GM18499 (cell line): ENCODE results near the gene GPR157.
"Not testable (repeated sequence)": the region's sequence is repeated elsewhere in the genome, so short reads cannot be mapped to it uniquely, and the experiment has no call there.

Experiments used
- ATAC-seq: cut with Tn5 transposase; IDR thresholded peaks from one replicate; pipeline ENCODE4 v1.9.1; 2021; ENCODE audit warnings: moderate number of reproducible peaks; ENCODE audit not compliant: insufficient read depth, unreplicated experiment

The GPR157 gene, protein sequence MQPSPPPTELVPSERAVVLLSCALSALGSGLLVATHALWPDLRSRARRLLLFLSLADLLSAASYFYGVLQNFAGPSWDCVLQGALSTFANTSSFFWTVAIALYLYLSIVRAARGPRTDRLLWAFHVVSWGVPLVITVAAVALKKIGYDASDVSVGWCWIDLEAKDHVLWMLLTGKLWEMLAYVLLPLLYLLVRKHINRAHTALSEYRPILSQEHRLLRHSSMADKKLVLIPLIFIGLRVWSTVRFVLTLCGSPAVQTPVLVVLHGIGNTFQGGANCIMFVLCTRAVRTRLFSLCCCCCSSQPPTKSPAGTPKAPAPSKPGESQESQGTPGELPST

GRCh38 chr1:9128520-9129265, at the start of gene GPR157:
Gene GPR157, minus strand, starts transcription at chr1:9129102. Its CDS starts 75 bp downstream, at chr1:9129027.
- no peak for ATAC-seq

GRCh38 chr1:9174762-9175161, 45.9 kb upstream of the GPR157 start:
- ATAC-seq, result no peak

- ATAC-seq, result no peak
These were observed 45.3 kb upstream of the GPR157 start for GRCh38 chr1:9174243-9174642.

- ATAC-seq, result no peak
These were observed 40.8 kb upstream of the GPR157 start for GRCh38 chr1:9169601-9170137.

- no peak for ATAC-seq
These were observed 38.7 kb upstream of the GPR157 start for GRCh38 chr1:9167638-9168037.

DNA sequence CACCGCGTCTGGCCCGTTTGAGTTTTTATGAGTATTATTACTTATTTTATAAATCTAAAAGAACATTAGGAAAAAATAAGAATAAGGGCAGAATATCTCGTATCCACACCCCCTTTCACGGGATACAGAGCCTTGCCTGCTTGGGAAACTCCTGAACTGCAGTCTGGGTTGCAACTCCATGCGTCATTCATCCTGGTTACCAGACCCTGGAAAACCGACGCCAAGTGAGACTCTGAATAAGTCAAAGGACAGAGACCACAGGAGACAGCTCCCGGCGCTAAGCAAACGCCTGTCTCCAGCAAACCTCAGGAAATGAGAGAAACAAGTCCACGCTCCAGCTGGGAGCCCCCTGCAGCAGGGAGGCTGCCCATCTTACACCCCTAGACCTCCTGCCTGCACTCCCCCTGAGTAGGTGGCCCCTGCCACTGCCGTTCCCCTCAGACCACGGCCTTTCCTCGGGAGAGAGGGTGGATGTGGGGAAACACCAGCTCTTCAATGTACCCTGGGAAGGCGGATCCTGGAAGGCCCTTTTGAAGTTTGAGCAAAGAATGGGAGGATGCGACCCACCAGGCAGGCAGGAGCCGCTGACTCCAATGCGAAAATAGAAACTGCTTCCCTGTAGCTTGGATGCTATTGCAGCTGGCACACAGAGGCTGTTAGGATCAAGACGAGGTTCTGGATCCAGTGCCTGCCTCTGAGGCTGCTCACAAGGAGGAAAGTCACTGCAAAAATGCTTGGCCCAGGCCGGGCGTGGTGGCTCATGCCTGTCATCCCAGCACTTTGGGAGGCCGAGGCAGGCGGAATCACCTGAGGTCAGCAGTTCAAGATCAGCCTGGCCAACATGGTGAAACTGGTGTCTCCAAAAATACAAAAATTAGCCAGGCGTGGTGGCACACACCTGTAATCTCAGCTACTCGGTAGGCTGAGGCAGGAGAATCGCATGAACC, 37.7 kb upstream of the GPR157 start:
- no peak for ATAC-seq

DNA sequence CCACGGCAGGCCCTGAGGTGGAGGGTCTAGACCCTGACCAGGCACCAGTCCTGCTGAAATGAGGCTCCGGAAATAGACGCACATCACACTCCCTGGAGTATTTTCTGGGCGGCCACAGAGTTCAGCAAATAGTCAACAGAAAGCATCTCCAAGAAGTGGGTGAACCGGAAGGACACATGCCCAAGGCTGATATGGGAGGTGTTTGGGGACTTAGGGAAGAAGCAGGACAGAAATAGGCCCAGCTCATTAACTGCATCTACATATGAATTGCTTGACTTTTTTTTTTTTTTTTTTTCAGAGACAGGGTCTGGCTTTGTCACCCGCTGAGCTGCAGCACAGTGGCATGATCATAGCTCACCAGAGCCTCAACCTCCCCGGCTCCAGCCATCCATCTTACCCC, 36.5 kb upstream of the GPR157 start:
- ATAC-seq, result no peak

DNA sequence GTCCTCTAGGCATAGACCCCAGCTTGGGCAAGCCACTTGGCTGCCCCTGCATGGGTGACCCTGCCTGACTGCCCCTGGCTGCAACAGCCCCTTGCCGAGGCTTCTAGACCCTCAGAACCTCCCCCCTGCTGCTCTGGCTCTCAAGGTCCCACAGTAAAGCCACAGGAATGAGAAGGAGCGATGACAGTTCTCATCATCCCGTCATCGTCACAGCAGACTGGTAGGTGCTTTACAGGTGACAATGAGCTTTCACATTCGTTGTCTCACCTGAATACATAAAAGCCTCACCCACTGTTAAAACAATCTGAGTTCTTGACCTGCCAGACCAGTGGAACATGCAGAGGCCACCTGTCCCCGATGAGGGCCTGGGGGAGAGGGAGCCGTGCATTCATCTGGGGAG, 36.0 kb upstream of the GPR157 start:
- ATAC-seq, result no peak

- no peak for ATAC-seq
These were observed 35.6 kb upstream of the GPR157 start for GRCh38 chr1:9164532-9164900.

GRCh38 chr1:9161963-9162362, 33.1 kb upstream of the GPR157 start:
- ATAC-seq, result no peak

DNA sequence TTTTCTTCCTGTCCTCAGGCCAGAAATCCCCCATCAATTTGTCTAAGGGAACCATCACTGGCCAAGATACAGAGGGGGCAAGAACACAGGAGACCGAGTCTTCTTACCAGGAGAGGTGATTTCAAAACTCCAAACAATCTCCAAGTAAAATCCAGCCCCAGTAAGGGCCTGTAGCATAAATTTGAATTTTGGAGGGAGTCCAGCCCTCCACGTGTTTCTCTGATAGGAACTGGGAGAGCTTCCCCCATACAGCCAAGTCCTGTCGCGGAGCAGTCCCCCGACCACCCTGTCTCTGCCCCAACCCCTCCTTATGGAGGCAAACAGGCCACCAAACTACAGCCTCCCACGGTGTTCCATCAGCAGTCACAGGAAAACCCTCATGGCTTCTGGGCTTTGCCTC, 32.4 kb upstream of the GPR157 start:
- no peak for ATAC-seq

- ATAC-seq, result no peak
These were observed 31.3 kb upstream of the GPR157 start for GRCh38 chr1:9160079-9160717.

GRCh38 chr1:9155879-9156278, 27.0 kb upstream of the GPR157 start:
- no peak for ATAC-seq

GRCh38 chr1:9155405-9155804, 26.5 kb upstream of the GPR157 start:
- not testable (repeated sequence) for ATAC-seq

GRCh38 chr1:9153152-9153551, 24.2 kb upstream of the GPR157 start:
- ATAC-seq, result no peak

DNA sequence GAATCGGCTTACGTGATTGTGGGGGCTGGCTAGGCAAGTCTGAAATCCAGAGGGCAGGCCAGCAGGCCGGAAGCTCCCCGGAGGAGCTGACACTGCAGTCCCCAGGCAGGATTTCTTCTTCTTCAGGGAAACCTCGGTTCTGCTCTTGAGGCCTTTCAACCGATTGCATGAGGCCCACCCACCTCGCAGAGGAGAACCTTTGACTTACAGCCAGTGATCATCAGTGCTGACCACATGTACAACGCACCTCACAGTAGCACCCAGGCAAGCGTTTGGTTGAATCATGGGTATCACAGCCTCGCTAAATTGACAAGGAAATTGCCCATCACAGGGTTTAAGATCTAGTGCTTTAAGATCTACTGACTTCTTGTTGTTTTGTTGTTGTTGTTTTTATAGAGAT, 23.6 kb upstream of the GPR157 start:
- ATAC-seq, result no peak

- ATAC-seq, result no peak
These were observed 22.5 kb upstream of the GPR157 start for GRCh38 chr1:9151328-9151860.

GRCh38 chr1:9150582-9151327, 21.9 kb upstream of the GPR157 start:
- no peak for ATAC-seq
